BE2C (cell line): ENCODE data around the gene C1R.

Experiments
- DNase-seq: peaks from one replicate; pipeline ENCODE4 v3.0.0-alpha.2; 2020
- H3K27me3 ChIP-seq: fragments of 250-450 bp; sonication (Bioruptor Pico); 2 replicates; pipeline ENCODE4 v1.5.1; 2020; ENCODE audit warnings: mild to moderate bottlenecking
- H3K36me3 ChIP-seq: fragments of 250-450 bp; sonication (Bioruptor Pico); 2 replicates; pipeline ENCODE4 v1.5.1; 2020; ENCODE audit warnings: mild to moderate bottlenecking
- H3K4me1 ChIP-seq: fragments of 250-450 bp; sonication (Bioruptor Pico); 2 replicates; pipeline ENCODE4 v1.5.1; 2020
- H3K4me3 ChIP-seq: 2 replicates; pipeline ENCODE4 v1.5.1; 2011; ENCODE audit warnings: low read depth, low read length
- H3K9me3 ChIP-seq: fragments of 250-450 bp; sonication (Bioruptor Pico); 2 replicates; pipeline ENCODE4 v1.5.1; 2020
- TF ChIP-seq, protein P1 (sequence below): IDR thresholded peaks from 2 replicates; pipeline ENCODE4 v1.5.1; 2012; ENCODE audit warnings: mild to moderate bottlenecking, low read depth, low read length

Gene C1R

DNA sequence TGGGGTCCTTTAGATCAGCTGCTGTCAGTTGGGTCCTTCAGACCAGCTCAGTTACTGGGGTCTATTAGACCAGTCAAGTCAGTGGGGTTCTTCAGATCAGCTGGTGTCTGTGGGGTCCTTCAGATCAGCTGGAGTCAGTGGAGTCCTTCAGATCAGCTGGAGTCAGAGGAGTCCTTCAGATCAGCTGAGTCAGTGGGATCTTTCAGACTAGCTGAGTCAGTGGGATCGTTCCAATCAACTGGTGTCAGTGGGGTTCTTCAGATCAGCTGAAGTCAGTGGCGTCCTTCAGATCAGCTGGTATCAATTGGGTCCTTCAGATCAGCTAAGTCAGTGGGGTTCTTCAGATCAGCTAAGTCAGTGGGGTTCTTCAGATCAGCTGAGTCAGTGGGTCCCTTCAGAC, 59.3 kb downstream of the C1R start:
- Histone ChIP-seq H3K4me3 (no peak overlapping the region), H3K4me1 (no peaks in the 10 kb centered on the region), H3K9me3 (no peaks in the 10 kb centered on the region; the same call in 1 of the 2 replicates), H3K36me3 (no peaks in the 10 kb centered on the region), H3K27me3 (no peaks in the 10 kb centered on the region)
- DNase-seq, result no peak
- TF ChIP-seq, protein P1, sequence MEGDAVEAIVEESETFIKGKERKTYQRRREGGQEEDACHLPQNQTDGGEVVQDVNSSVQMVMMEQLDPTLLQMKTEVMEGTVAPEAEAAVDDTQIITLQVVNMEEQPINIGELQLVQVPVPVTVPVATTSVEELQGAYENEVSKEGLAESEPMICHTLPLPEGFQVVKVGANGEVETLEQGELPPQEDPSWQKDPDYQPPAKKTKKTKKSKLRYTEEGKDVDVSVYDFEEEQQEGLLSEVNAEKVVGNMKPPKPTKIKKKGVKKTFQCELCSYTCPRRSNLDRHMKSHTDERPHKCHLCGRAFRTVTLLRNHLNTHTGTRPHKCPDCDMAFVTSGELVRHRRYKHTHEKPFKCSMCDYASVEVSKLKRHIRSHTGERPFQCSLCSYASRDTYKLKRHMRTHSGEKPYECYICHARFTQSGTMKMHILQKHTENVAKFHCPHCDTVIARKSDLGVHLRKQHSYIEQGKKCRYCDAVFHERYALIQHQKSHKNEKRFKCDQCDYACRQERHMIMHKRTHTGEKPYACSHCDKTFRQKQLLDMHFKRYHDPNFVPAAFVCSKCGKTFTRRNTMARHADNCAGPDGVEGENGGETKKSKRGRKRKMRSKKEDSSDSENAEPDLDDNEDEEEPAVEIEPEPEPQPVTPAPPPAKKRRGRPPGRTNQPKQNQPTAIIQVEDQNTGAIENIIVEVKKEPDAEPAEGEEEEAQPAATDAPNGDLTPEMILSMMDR, result no peak

DNA sequence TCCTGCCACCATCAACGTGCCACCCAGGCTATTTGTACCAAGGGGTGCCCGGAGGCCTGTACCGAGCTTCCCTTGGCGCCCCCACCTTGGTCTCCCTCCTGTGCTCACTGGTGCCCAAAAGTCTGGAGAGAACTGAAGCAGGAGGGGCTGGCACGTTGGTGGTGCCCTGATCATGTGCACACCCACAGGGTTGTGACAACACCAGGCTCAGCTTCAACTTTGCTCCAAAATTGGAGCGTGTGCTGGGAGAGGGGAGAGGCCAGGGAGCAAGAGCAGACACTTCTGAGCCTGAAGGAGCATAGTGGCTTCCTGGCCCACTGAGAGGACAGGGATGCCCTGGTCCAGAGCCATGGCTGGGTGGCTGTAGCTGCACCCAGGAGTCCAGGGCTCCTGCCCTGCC, 60.9 kb downstream of the C1R start:
- no peaks in the 10 kb centered on the region for H3K27me3 ChIP-seq
- TF ChIP-seq, protein P1, result no peak
- DNase-seq, result no peak
- no peaks in the 10 kb centered on the region for H3K36me3 ChIP-seq
- H3K4me3 ChIP-seq, result no peak overlapping the region
- H3K9me3 ChIP-seq, result no peaks in the 10 kb centered on the region; the same call in 1 of the 2 replicates
- no peaks in the 10 kb centered on the region for H3K4me1 ChIP-seq
